Fibroblast of skin of scalp (primary cell): ENCODE measurements around the gene ZBTB5. TPM values are rescaled to one million over a fixed set of nuclear protein-coding genes. Genes with fewer than 3 reads are reported as not detected.
A peak's percentile ranks its signal among the peaks of the same experiment; 100 is the strongest.
"Not testable (repeated sequence)": the region's sequence is repeated elsewhere in the genome, so short reads cannot be mapped to it uniquely, and the experiment has no call there.

Experiments
- DNase-seq: peaks from one replicate; pipeline ENCODE4 v3.0.0-alpha.2; 2013
- polyA plus RNA-seq, 2 experiments: library from polyadenylated mRNA; unstranded; fragments of 120-200 nt; gene quantifications; one replicate each; pipeline ENCODE4 v1.2.1, GENCODE V29; 2013; ENCODE audit not compliant: insufficient read length in 2 of 2

Gene ZBTB5
- polyA plus RNA-seq (2013, experiment 1 of 2; ENCODE audit: insufficient read length): 8.2 TPM
- polyA plus RNA-seq (2013, experiment 2 of 2; ENCODE audit: insufficient read length): 8.8 TPM

GRCh38 chr9:37465249-37466036 lies at the start of gene ZBTB5:
ZBTB5 (minus strand) TSS chr9:37465450; CDS start chr9:37442551, 22,899 bp downstream.
- peak; percentile 100 for DNase-seq

- DNase-seq: no peak
Measured at GRCh38 chr9:37514999-37515398, 49.7 kb upstream of the ZBTB5 start.

- not testable (repeated sequence) for DNase-seq
Measured at GRCh38 chr9:37514415-37514814, 49.2 kb upstream of the ZBTB5 start.

GRCh38 chr9:37512437-37512836 lies 47.2 kb upstream of the ZBTB5 start:
- no peak for DNase-seq

GRCh38 chr9:37511016-37512010 lies 46.1 kb upstream of the ZBTB5 start:
- peak; percentile 12 for DNase-seq

- not testable (repeated sequence) for DNase-seq
Measured at GRCh38 chr9:37510053-37510452, 44.8 kb upstream of the ZBTB5 start.

- no peak for DNase-seq
Measured at GRCh38 chr9:37509536-37509935, 44.3 kb upstream of the ZBTB5 start.

- no peak for DNase-seq
Measured at GRCh38 chr9:37508834-37509206, 43.6 kb upstream of the ZBTB5 start.

- no peak for DNase-seq
Measured at GRCh38 chr9:37508135-37508833, 43.0 kb upstream of the ZBTB5 start.

- no peak for DNase-seq
Measured at GRCh38 chr9:37507566-37508134, 42.4 kb upstream of the ZBTB5 start.

- DNase-seq: no peak
Measured at GRCh38 chr9:37504605-37505004, 39.4 kb upstream of the ZBTB5 start.

- no peak for DNase-seq
Measured at GRCh38 chr9:37503736-37504135, 38.5 kb upstream of the ZBTB5 start.

- no peak for DNase-seq
Measured at GRCh38 chr9:37501957-37502596, 36.8 kb upstream of the ZBTB5 start.

GRCh38 chr9:37499297-37499696 lies 34.0 kb upstream of the ZBTB5 start:
- DNase-seq: no peak

- no peak for DNase-seq
Measured at GRCh38 chr9:37498457-37498856, 33.2 kb upstream of the ZBTB5 start.

- DNase-seq: no peak
Measured at GRCh38 chr9:37497320-37497719, 32.1 kb upstream of the ZBTB5 start.

GRCh38 chr9:37496020-37496419 lies 30.8 kb upstream of the ZBTB5 start:
- DNase-seq: no peak

- DNase-seq: no peak
Measured at GRCh38 chr9:37495571-37495970, 30.3 kb upstream of the ZBTB5 start.

GRCh38 chr9:37491939-37492338 lies 26.7 kb upstream of the ZBTB5 start:
- DNase-seq: no peak

- DNase-seq: peak; percentile 86
Measured at GRCh38 chr9:37486616-37487548, 21.6 kb upstream of the ZBTB5 start.

- DNase-seq: no peak
Measured at GRCh38 chr9:37486256-37486615, 21.0 kb upstream of the ZBTB5 start.
